Lower lobe of right lung (tissue), 2 donors: ENCODE results near the gene ABCD4. TPM values are rescaled to one million over a fixed set of nuclear protein-coding genes. Genes with fewer than 3 reads are reported as not detected.

Experiments
- ATAC-seq, 2 donors: fragments of 200-7000 bp; cut with Tn5 transposase; one replicate each; pipeline ENCODE4 v1.9.1; 2020 to 2022; ENCODE audit warnings: mild to moderate bottlenecking in 2 of 2, moderate library complexity in 2 of 2
- DNase-seq: peaks from one replicate; pipeline ENCODE4 v3.0.0-alpha.2; 2020
- H3K27ac ChIP-seq: fragments of 200-600 bp; one replicate; pipeline ENCODE4 v1.8.0; 2022
- H3K27me3 ChIP-seq: fragments of 200-600 bp; one replicate; pipeline ENCODE4 v1.8.0; 2022; ENCODE audit warnings: low read depth
- H3K36me3 ChIP-seq: fragments of 200-600 bp; one replicate; pipeline ENCODE4 v1.8.0; 2022; ENCODE audit warnings: mild to moderate bottlenecking
- H3K4me1 ChIP-seq: fragments of 200-600 bp; one replicate; pipeline ENCODE4 v1.8.0; 2022
- H3K4me3 ChIP-seq: fragments of 200-600 bp; one replicate; pipeline ENCODE4 v1.8.0; 2022; ENCODE audit warnings: mild to moderate bottlenecking
- H3K9me3 ChIP-seq: fragments of 200-600 bp; one replicate; pipeline ENCODE4 v1.8.0; 2022
- CTCF ChIP-seq: fragments of 200-600 bp; IDR thresholded peaks from one replicate; pipeline ENCODE4 v1.8.0; 2022; ENCODE audit warnings: antibody characterized with exemption, mild to moderate bottlenecking
- intact Hi-C: fragments of 100-400 bp; cut with DNase I; formaldehyde crosslinking; loops from one replicate; pipeline ENCODE4 v1.11.0; 2022
- total RNA-seq: library from RNA; stranded (reverse); fragmentation: NEBNext Ultra II Directional; extraction: Animal tissue kit (Norgen Biotek cat#: 25700); gene quantifications from one replicate; pipeline ENCODE4 v1.2.1, GENCODE V29; 2021
- donor health status: DM: no; HTN: yes; CAD: no; lungs with severe emphysema.

Gene ABCD4
- total RNA-seq, 1 donor from 2014 or later: 53.3 TPM

GRCh38 chr14:74242021-74242779, 60.5 kb downstream of the ABCD4 start:
- TF ChIP-seq CTCF: no peak
- Histone ChIP-seq H3K4me3 (no peak overlapping the region), H3K9me3 (no peaks in the 10 kb centered on the region), H3K4me1 (peaks cover 23% of the 10 kb centered on the region), H3K27ac (no peak overlapping the region), H3K36me3 (no peaks in the 10 kb centered on the region), H3K27me3 (peaks cover 96% of the 10 kb centered on the region)
- ATAC-seq (no peak), DNase-seq (no peak)
- intact Hi-C loops: no loop called here

DNA sequence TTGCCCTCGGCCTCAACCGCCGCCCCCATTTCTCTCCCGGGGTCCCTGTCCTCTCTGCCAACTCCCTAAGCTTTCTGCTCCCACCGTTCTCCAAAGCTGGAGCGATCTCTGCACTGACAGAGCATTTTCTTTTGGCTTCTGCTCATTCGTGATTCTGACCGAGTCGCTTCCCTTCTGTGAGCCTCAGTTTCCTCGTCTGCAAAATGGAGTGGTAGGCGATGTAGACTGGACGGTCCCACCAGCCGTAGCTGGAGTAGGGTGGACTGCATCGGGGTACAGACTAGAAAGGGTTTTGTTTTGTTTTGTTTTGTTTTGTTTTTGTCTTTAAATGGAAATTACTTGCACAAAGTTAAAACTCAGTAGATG, 61.1 kb downstream of the ABCD4 start:
- peaks cover 95% of the 10 kb centered on the region for H3K27me3 ChIP-seq
- no peaks in the 10 kb centered on the region for H3K36me3 ChIP-seq
- intact Hi-C loops: no loop called here
- H3K4me1 ChIP-seq: peaks cover 23% of the 10 kb centered on the region
- no peak for TF ChIP-seq CTCF
- ATAC-seq (no peak), DNase-seq (no peak)
- no peak overlapping the region for H3K4me3 ChIP-seq
- H3K9me3 ChIP-seq: no peaks in the 10 kb centered on the region
- no peak overlapping the region for H3K27ac ChIP-seq

DNA sequence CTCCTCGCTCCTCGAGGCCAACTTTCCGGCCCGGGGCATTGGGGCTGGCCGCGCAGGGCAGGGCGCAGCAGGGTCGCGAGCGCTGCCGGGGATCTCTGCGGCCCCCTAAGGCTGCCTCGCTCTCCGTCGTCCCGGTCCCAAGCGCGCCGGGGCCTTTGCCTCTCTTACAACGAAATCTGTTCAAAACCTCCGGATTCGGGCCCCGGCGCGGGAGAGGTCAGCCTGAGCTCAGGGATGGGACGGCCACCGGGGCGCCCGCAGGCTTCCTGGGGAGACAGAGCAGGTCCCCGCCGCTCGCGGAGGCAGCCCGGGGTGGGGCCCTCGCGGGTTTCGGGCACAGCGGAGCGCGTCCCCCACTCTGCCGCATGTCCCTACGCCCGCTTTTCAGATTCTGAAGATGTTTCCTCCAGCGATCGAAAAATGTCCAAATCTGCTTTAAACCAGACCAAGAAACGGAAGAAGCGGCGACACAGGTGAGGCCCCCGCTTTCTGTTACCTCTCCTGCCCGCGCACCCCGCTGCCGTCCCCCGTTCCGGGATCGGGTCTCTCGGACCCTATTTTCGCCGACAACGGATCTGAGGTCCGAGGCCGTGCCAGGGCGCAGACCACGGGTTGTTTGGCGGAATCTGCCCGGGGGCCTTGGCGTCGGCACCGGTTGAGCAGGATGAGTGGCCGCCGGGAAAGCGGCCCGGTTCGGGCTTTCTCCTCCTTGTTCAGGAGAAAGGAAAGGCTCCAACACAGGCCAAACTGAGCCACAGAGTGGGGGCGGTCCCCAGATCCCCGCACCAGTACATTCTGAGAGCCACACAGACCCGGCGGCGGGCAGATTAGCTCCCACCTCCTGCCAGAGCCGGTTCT, 61.7 kb downstream of the ABCD4 start:
- DNase-seq: no peak
- H3K27me3 ChIP-seq: peaks cover 89% of the 10 kb centered on the region
- peak overlapping the region; percentile 42 for H3K4me3 ChIP-seq

DNA sequence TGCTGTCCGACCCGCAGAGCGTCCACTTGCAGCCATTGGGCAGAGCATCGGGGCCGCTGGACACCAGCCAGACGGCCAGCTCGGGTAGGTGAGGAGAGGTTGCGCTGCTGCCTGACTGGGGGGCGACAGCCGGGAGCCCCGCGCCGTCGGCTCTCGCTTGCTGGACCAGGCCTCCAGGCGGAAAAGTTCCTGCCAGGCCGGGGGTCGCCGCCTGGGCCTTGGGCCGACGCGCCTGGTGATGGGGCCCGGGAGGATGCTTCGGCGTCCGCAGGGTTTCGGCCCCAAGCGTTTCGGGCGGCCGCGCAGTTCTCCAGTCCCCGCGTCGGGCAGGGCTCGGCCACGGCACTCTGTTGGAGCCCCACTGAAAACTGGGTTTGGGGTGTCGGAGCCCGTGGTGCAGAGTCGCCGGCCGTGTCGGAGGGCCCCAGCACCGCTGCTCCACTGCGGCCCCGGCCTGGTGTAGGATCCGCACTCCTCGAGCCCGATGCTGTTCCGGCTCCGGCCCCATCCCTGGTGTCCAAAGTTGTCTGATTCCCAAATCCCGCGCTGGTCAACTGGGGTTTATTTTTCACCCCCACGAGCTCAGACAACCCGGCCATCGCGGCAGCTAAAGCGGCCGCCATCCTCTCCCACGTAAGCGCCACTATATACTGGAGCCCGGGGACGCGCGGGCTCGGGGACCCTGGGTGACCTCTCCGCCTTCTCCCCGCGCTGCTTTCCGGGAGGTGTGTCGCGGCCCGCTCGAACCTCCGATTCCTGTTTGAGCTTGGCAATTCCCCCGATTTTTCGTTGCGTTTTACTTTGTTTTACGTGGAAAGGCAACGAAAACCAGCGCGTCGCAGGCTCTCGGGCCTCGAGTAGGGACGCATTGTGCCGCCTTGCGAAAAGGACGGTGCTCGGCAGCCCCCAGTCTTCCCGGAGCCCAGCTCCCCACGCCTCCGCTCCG, 62.6 kb downstream of the ABCD4 start:
- intact Hi-C loops: no loop called here

More for the DNA sequence above, 61.7 kb downstream of the ABCD4 start:
- Histone ChIP-seq H3K4me1 (peaks cover 23% of the 10 kb centered on the region), H3K27ac (no peak overlapping the region), H3K9me3 (no peaks in the 10 kb centered on the region), H3K36me3 (no peaks in the 10 kb centered on the region)
- intact Hi-C loops: no loop called here
- TF ChIP-seq CTCF: no peak
- ATAC-seq: peak; percentile 11 to 20

More for the DNA sequence above, 62.6 kb downstream of the ABCD4 start:
- peaks cover 23% of the 10 kb centered on the region for H3K4me1 ChIP-seq
- H3K4me3 ChIP-seq: peak overlapping the region; percentile 42
- peaks cover 80% of the 10 kb centered on the region for H3K27me3 ChIP-seq
- TF ChIP-seq CTCF: no peak
- peak; percentile 13 to 14 for ATAC-seq
- DNase-seq: no peak
- H3K9me3 ChIP-seq: no peaks in the 10 kb centered on the region
- no peak overlapping the region for H3K27ac ChIP-seq
- H3K36me3 ChIP-seq: no peaks in the 10 kb centered on the region
